ENCODE results near the gene RPTOR.
"Not testable (repeated sequence)": the region's sequence is repeated elsewhere in the genome, so short reads cannot be mapped to it uniquely, and the experiment has no call there.

Gene RPTOR

GRCh38 chr17:80528536-80528935 is 16.1 kb upstream of the RPTOR start:
- H3K27ac ChIP-seq = no peak overlapping the region
- ChIA-PET POLR2A (ENCODE audit: low non-redundant PET) (no interaction called here), CTCF (no interaction called here)
- DNase-seq (ENCODE audit: low spot score) = no peak
- TF ChIP-seq CTCF (conservative IDR thresholded peaks at IDR 0.05; ENCODE audit: low read depth) = no peak

- no peak for DNase-seq (ENCODE audit: low spot score)
- ChIA-PET POLR2A (ENCODE audit: low non-redundant PET) (no interaction called here), CTCF (interaction anchor here (1.1 kb wide), 1 partner anchor 54 kb away, joined by 3 read pairs; no protein-coding TSS in a partner anchor)
- no peak overlapping the region for H3K27ac ChIP-seq
- no peak for TF ChIP-seq CTCF (conservative IDR thresholded peaks at IDR 0.05; ENCODE audit: low read depth)
Observed at GRCh38 chr17:80529104-80529903, 15.3 kb upstream of the RPTOR start.

GRCh38 chr17:80529904-80530292 is 14.7 kb upstream of the RPTOR start:
- H3K27ac ChIP-seq = no peak overlapping the region
- no peak for DNase-seq (ENCODE audit: low spot score)
- no peak for TF ChIP-seq CTCF (conservative IDR thresholded peaks at IDR 0.05; ENCODE audit: low read depth)
- ChIA-PET CTCF (interaction anchor here (1.1 kb wide), 1 partner anchor 55 kb away, joined by 3 read pairs; no protein-coding TSS in a partner anchor), POLR2A (ENCODE audit: low non-redundant PET) (no interaction called here)

DNA sequence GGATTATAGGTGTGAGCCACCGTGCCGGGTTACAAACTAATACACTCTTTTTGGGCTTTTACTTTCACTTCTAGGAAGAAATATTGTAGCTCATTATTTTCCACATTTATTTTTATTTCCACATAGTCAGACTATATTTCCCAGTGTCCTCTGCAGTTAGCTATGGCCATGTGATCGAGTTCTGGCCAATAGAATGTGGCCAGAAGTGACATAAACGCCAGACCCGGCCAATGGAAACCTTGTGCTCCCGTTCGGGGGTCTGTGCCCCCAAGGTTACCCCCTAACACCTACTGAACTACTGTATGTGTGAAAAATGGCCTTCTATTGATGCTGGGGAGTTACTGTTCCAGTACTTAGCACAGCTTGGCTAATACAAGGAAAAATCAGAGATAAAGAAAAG is 13.2 kb upstream of the RPTOR start:
- ChIA-PET CTCF (no interaction called here), POLR2A (ENCODE audit: low non-redundant PET) (no interaction called here)
- no peak overlapping the region for H3K27ac ChIP-seq
- no peak for DNase-seq (ENCODE audit: low spot score)
- no peak for TF ChIP-seq CTCF (conservative IDR thresholded peaks at IDR 0.05; ENCODE audit: low read depth)

- POLR2A ChIA-PET (ENCODE audit: low non-redundant PET); DNase-seq (ENCODE audit: low spot score); H3K27ac ChIP-seq; CTCF ChIA-PET: not testable (repeated sequence)
Observed at GRCh38 chr17:80537386-80537785, 7.3 kb upstream of the RPTOR start.

GRCh38 chr17:80538484-80538883 is 6.2 kb upstream of the RPTOR start:
- TF ChIP-seq CTCF (conservative IDR thresholded peaks at IDR 0.05; ENCODE audit: low read depth) = no peak
- POLR2A ChIA-PET (ENCODE audit: low non-redundant PET) = no interaction called here
- CTCF ChIA-PET = no interaction called here
- no peak for DNase-seq (ENCODE audit: low spot score)
- H3K27ac ChIP-seq = no peak overlapping the region

GRCh38 chr17:80539022-80539641 is 5.5 kb upstream of the RPTOR start:
- no peak for TF ChIP-seq CTCF (conservative IDR thresholded peaks at IDR 0.05; ENCODE audit: low read depth)
- ChIA-PET POLR2A (ENCODE audit: low non-redundant PET) (no interaction called here), CTCF (interaction anchor here (0.6 kb wide), 1 partner anchor 784 kb away, joined by 3 read pairs; no protein-coding TSS in a partner anchor)
- H3K27ac ChIP-seq = no peak overlapping the region
- DNase-seq (ENCODE audit: low spot score) = no peak

All from RWPE1 (cell line).